HG03064 (cell line): ENCODE measurements around the gene LRRC8E.

Source experiments
- ATAC-seq: cut with Tn5 transposase; IDR thresholded peaks from one replicate; pipeline ENCODE4 v1.9.1; 2021; ENCODE audit warnings: low read depth; ENCODE audit not compliant: unreplicated experiment

The LRRC8E gene

GRCh38 chr19:7865262-7865911 is 22.9 kb upstream of the LRRC8E start:
- ATAC-seq: no peak

GRCh38 chr19:7866399-7867091 is 21.8 kb upstream of the LRRC8E start:
- no peak for ATAC-seq

- no peak for ATAC-seq
Measured at GRCh38 chr19:7867092-7867844, 21.0 kb upstream of the LRRC8E start.

GRCh38 chr19:7868326-7868670 is 20.0 kb upstream of the LRRC8E start:
- no peak for ATAC-seq

GRCh38 chr19:7868671-7869452 is 19.4 kb upstream of the LRRC8E start:
- peak; percentile 36 for ATAC-seq

- ATAC-seq: peak; percentile 50
Measured at GRCh38 chr19:7869453-7869909, 18.8 kb upstream of the LRRC8E start.

GRCh38 chr19:7869910-7870511 is 18.3 kb upstream of the LRRC8E start:
- ATAC-seq: no peak

GRCh38 chr19:7870571-7871436 is 17.5 kb upstream of the LRRC8E start:
- no peak for ATAC-seq

- ATAC-seq: no peak
Measured at GRCh38 chr19:7871437-7872305, 16.6 kb upstream of the LRRC8E start.

GRCh38 chr19:7872306-7873204 is 15.8 kb upstream of the LRRC8E start:
- no peak for ATAC-seq

- ATAC-seq: no peak
Measured at GRCh38 chr19:7873304-7874075, 14.8 kb upstream of the LRRC8E start.

GRCh38 chr19:7874076-7874896 is 14.0 kb upstream of the LRRC8E start, which contains the start of gene PRR36:
Gene PRR36, minus strand, starts transcription at chr19:7874390. Its CDS starts 701 bp downstream, at chr19:7873689.
- no peak for ATAC-seq

- ATAC-seq: no peak
Measured at GRCh38 chr19:7874897-7875273, 13.4 kb upstream of the LRRC8E start.

- ATAC-seq: no peak
Measured at GRCh38 chr19:7877249-7877836, 11.0 kb upstream of the LRRC8E start.

- ATAC-seq: no peak
Measured at GRCh38 chr19:7879111-7879807, 9.1 kb upstream of the LRRC8E start.
